ENCODE results near the gene LKAAEAR1. TPM values are rescaled to one million over a fixed set of nuclear protein-coding genes. Genes with fewer than 3 reads are reported as not detected.

The LKAAEAR1 gene
- total RNA-seq, 4 donors from 2014 or later, result not detected

- 73% methylated on average over 2 of the region's 15 CpGs for WGBS
- H3K4me1 ChIP-seq, result peaks cover 52% of the 10 kb centered on the region
- peaks cover 64% of the 10 kb centered on the region for H3K27me3 ChIP-seq
- no peaks in the 10 kb centered on the region for H3K36me3 ChIP-seq
- no peaks in the 10 kb centered on the region for H3K9me3 ChIP-seq
- H3K27ac ChIP-seq, result peak overlapping the region; percentile 70
- TF ChIP-seq POLR2AphosphoS5 (IDR thresholded peaks at IDR 0.05) (peak in 1 of 3 donors; percentile 37), EP300 (IDR thresholded peaks at IDR 0.05) (no peak)
- DNase-seq (ENCODE audit: low spot score in 2 of 2), result no peak
- no peak overlapping the region for H3K4me3 ChIP-seq
These were observed 32.5 kb downstream of the LKAAEAR1 start for GRCh38 chr20:64051561-64052325.

- Histone ChIP-seq H3K9me3 (no peaks in the 10 kb centered on the region), H3K4me1 (peaks cover 49% of the 10 kb centered on the region), H3K27ac (peak overlapping the region; percentile 47), H3K36me3 (no peaks in the 10 kb centered on the region), H3K4me3 (no peak overlapping the region), H3K27me3 (peaks cover 66% of the 10 kb centered on the region)
- TF ChIP-seq POLR2AphosphoS5 (IDR thresholded peaks at IDR 0.05), result no peak
- TF ChIP-seq EP300 (IDR thresholded peaks at IDR 0.05), result no peak
- no peak for TF ChIP-seq CTCF (IDR thresholded peaks at IDR 0.05)
- TF ChIP-seq POLR2A (IDR thresholded peaks at IDR 0.05), result no peak
- no peak for DNase-seq (ENCODE audit: low spot score in 2 of 2)
- WGBS, result 73% methylated on average over 3 of the region's 11 CpGs
These were observed 33.2 kb downstream of the LKAAEAR1 start for GRCh38 chr20:64051033-64051452.

- Histone ChIP-seq H3K4me1 (peaks cover 44% of the 10 kb centered on the region), H3K27ac (peak overlapping the region; percentile 47), H3K9me3 (no peaks in the 10 kb centered on the region), H3K4me3 (peak overlapping the region; percentile 43), H3K36me3 (no peaks in the 10 kb centered on the region), H3K27me3 (peaks cover 68% of the 10 kb centered on the region)
- 80% methylated on average over 1 of the region's 23 CpGs for WGBS
- TF ChIP-seq POLR2A (IDR thresholded peaks at IDR 0.05) (no peak), EP300 (IDR thresholded peaks at IDR 0.05) (no peak), POLR2AphosphoS5 (IDR thresholded peaks at IDR 0.05) (no peak), CTCF (IDR thresholded peaks at IDR 0.05) (no peak)
- DNase-seq (ENCODE audit: low spot score in 2 of 2), result no peak
These were observed 33.8 kb downstream of the LKAAEAR1 start for GRCh38 chr20:64050261-64051032.

GRCh38 chr20:64049878-64050260, 34.3 kb downstream of the LKAAEAR1 start:
- H3K4me1 ChIP-seq, result peaks cover 44% of the 10 kb centered on the region
- no peaks in the 10 kb centered on the region for H3K36me3 ChIP-seq
- DNase-seq (ENCODE audit: low spot score in 2 of 2), result no peak
- peaks cover 71% of the 10 kb centered on the region for H3K27me3 ChIP-seq
- peak overlapping the region; percentile 47 for H3K27ac ChIP-seq
- H3K9me3 ChIP-seq, result no peaks in the 10 kb centered on the region
- TF ChIP-seq POLR2AphosphoS5 (IDR thresholded peaks at IDR 0.05) (no peak), CTCF (IDR thresholded peaks at IDR 0.05) (no peak), POLR2A (IDR thresholded peaks at IDR 0.05) (no peak), EP300 (IDR thresholded peaks at IDR 0.05) (no peak)
- peak overlapping the region; percentile 43 for H3K4me3 ChIP-seq
- WGBS, result 47% methylated on average over 3 of the region's 16 CpGs

GRCh38 chr20:64049060-64049877, 34.9 kb downstream of the LKAAEAR1 start, which contains the start of gene SOX18:
TSS of gene SOX18 (minus strand) at chr20:64049639. CDS start at chr20:64049516, 123 bp downstream.
- Histone ChIP-seq H3K27ac (peak within 1 kb of the TSS; percentile 47), H3K27me3 (peaks cover 71% of the 10 kb centered on the region), H3K4me1 (peaks cover 47% of the 10 kb centered on the region), H3K9me3 (no peaks in the 10 kb centered on the region), H3K4me3 (peak within 1 kb of the TSS; percentile 43), H3K36me3 (no peaks in the 10 kb centered on the region)
- WGBS, result 0% methylated on average over 7 of the region's 111 CpGs
- TF ChIP-seq CTCF (IDR thresholded peaks at IDR 0.05) (no peak), POLR2A (IDR thresholded peaks at IDR 0.05) (no peak), POLR2AphosphoS5 (IDR thresholded peaks at IDR 0.05) (no peak), EP300 (IDR thresholded peaks at IDR 0.05) (no peak)
- no peak for DNase-seq (ENCODE audit: low spot score in 2 of 2)
